Transverse colon (tissue), 4 donors: ENCODE measurements around the gene THSD7A.

Experiments used
- CTCF ChIP-seq, 5 experiments: fragments of 200-600 bp in 3 of 5; fragments of 450-650 bp in 2 of 5; sonication (generic) in 3 of 5; IDR thresholded peaks; 1 replicate in 2 of 5; 2 replicates in 3 of 5; pipeline ENCODE4 v1.5.1; 2016 to 2017; ENCODE audit warnings: antibody characterized with exemption in 5 of 5, inconsistent platforms in 3 of 5, mild to moderate bottlenecking in 2 of 5, moderate library complexity in 1 of 5
- EP300 ChIP-seq: sonication (generic); formaldehyde crosslinking; IDR thresholded peaks from one replicate; pipeline ENCODE4 v1.6.1; 2017; ENCODE audit warnings: antibody characterized with exemption, low read depth
- POLR2A ChIP-seq: fragments of 450-650 bp; IDR thresholded peaks from one replicate; pipeline ENCODE4 v1.6.1; 2016; ENCODE audit warnings: antibody characterized with exemption, mild to moderate bottlenecking, moderate library complexity
- POLR2AphosphoS5 ChIP-seq, 3 donors: sonication (generic); formaldehyde crosslinking; IDR thresholded peaks; one replicate each; pipeline ENCODE4 v1.6.1; 2016; ENCODE audit warnings: antibody characterized with exemption in 3 of 3

DNA sequence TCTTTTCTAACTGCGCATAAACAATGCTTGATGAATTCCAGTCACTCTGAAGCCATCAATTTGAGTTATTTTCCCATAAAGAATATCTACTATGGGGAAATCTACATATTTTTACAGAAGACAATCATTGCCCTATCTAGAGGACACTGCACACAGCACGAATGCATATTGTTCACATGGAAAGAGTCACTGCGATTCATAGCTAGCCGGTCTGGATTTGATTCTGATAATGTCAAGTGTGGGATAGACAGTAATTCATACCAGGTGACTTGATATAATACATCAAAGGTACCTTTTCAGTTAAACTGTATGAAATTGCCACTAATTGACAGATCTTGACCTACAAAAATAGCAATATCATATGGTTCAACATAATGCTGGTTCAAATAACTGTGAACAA lies 255.7 kb downstream of the THSD7A start:
- TF ChIP-seq EP300, result no peak
- no peak for TF ChIP-seq CTCF (IDR thresholded peaks at IDR 0.05)
- no peak for TF ChIP-seq POLR2A
- no peak for TF ChIP-seq POLR2AphosphoS5 (IDR thresholded peaks at IDR 0.05)
